IMR-90 (cell line): ENCODE measurements around the gene RPL35.

Source experiments
- MAFK ChIP-seq: IDR thresholded peaks from 2 replicates; pipeline ENCODE4 v1.6.1; 2012; ENCODE audit warnings: low read depth, low read length, improper control_type of control experiment
- MAZ ChIP-seq: IDR thresholded peaks from 2 replicates; pipeline ENCODE4 v1.6.1; 2012; ENCODE audit warnings: low read depth, mild to moderate bottlenecking, low read length, improper control_type of control experiment, moderate library complexity, borderline replicate concordance
- POLR2A ChIP-seq: IDR thresholded peaks from 2 replicates; pipeline ENCODE4 v1.6.1; 2012; ENCODE audit warnings: mild to moderate bottlenecking, low read depth, low read length
- TF ChIP-seq, protein P1 (sequence below): conservative IDR thresholded peaks from 2 replicates; pipeline ENCODE4 v1.5.1; 2012; ENCODE audit warnings: mild to moderate bottlenecking, low read depth, low read length, improper control_type of control experiment

- no peak for TF ChIP-seq POLR2A
- TF ChIP-seq, protein P1, sequence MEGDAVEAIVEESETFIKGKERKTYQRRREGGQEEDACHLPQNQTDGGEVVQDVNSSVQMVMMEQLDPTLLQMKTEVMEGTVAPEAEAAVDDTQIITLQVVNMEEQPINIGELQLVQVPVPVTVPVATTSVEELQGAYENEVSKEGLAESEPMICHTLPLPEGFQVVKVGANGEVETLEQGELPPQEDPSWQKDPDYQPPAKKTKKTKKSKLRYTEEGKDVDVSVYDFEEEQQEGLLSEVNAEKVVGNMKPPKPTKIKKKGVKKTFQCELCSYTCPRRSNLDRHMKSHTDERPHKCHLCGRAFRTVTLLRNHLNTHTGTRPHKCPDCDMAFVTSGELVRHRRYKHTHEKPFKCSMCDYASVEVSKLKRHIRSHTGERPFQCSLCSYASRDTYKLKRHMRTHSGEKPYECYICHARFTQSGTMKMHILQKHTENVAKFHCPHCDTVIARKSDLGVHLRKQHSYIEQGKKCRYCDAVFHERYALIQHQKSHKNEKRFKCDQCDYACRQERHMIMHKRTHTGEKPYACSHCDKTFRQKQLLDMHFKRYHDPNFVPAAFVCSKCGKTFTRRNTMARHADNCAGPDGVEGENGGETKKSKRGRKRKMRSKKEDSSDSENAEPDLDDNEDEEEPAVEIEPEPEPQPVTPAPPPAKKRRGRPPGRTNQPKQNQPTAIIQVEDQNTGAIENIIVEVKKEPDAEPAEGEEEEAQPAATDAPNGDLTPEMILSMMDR = no peak
- TF ChIP-seq MAFK = no peak
- no peak for TF ChIP-seq MAZ
Observed at GRCh38 chr9:124835026-124835557, 26.7 kb downstream of the RPL35 start.
